ENCODE results near the gene PPM1H.

DNA sequence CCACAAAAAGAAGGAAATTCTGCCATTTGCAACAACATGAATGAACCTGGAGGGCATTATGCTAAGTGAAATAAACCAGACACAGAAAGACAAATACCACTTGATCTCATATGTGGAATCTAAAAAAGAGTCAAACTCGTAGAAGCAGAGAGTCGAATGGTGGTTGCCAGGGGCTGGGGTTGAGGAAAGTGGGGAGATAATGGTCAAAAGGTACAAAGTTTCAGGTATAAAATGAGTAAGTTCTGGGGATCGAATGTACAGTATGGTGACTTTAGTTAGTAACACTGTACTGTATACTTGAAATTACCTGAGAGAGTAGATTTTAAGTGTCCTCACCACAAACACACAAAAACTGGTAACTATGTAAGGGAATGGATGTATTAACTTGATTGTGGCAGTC, 129.4 kb downstream of the PPM1H start:
- TF ChIP-seq CTCF (IDR thresholded peaks at IDR 0.05; ENCODE audit: borderline replicate concordance, extremely low read depth, low read length, poor library complexity, severe bottlenecking): no peak
- TF ChIP-seq EZH2 (IDR thresholded peaks at IDR 0.05; ENCODE audit: borderline replicate concordance, low read depth, low read length, severe bottlenecking): no peak
